Measurements from ENCODE around the gene AUH. TPM values are rescaled to one million over a fixed set of nuclear protein-coding genes. Genes with fewer than 3 reads are reported as not detected.
A peak's percentile ranks its signal among the peaks of the same experiment; 100 is the strongest.

Gene AUH
- total and polyA plus RNA-seq, 2 donors (not counting 1 experiment from before 2014, with no cell fraction given) = 5.2 to 29.1 TPM

DNA sequence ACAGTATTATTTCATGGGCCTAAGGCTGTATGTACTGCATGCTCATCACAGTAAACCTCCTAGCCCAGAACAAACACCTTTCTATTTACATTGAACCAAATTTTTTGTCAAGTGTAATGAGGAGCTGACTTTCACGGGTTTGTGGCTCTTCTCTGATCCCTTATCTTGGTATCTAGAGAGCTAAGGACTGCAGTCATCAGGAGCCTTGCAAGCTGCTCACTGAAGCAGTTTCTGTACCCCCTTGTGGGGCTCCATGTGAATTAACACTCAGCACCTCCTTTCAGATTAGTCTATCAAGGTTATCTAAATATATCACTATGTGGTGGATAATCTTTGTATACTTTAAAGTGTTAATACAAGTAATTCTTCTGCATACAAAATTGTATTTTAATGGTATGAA is 108.2 kb downstream of the AUH start:
- Mint-ChIP-seq H3K27ac (no peak overlapping the region), H3K4me3 (no peak overlapping the region), H3K27me3 (no peaks in the 10 kb centered on the region), H3K4me1 (no peaks in the 10 kb centered on the region), H3K9me3 (ENCODE audit: insufficient read depth) (no peaks in the 10 kb centered on the region)
- Histone ChIP-seq H3K79me2 (ENCODE audit: control insufficient read depth, insufficient read depth, low read length) (no peaks in the 10 kb centered on the region), H3K9ac (ENCODE audit: low read length) (no peak overlapping the region), H3K4me3 (ENCODE audit: control extremely low read depth in 1 of 5, extremely low read depth in 1 of 5, insufficient read depth in 1 of 5, low read depth in 2 of 5, low read length in 4 of 5) (no peak overlapping the region), H3K4me2 (replicated peaks; ENCODE audit: low read depth, low read length, poor library complexity, severe bottlenecking) (no peak overlapping the region), H3K27me3 (replicated peaks in 1 of 4; ENCODE audit: control extremely low read depth in 1 of 4, control insufficient read depth in 3 of 4, insufficient read depth in 4 of 4, low read length in 3 of 4) (no peaks in the 10 kb centered on the region), H2AFZ (ENCODE audit: insufficient read depth, low read depth, low read length, poor library complexity, severe bottlenecking) (no peak overlapping the region), H3K36me3 (replicated peaks in 1 of 2; ENCODE audit: control extremely low read depth in 1 of 2, control insufficient read depth in 1 of 2, extremely low read depth in 1 of 2, insufficient read depth in 2 of 2, low read length in 1 of 2) (no peaks in the 10 kb centered on the region), H3K27ac (ENCODE audit: low read length in 2 of 2) (no peak overlapping the region), H3K4me1 (ENCODE audit: control insufficient read depth in 2 of 2, insufficient read depth in 2 of 2, low read length in 2 of 2) (no peaks in the 10 kb centered on the region), H4K20me1 (ENCODE audit: control insufficient read depth, insufficient read depth, low read length, poor library complexity, severe bottlenecking) (no peaks in the 10 kb centered on the region), H3K9me3 (ENCODE audit: control extremely low read depth in 1 of 3, control insufficient read depth in 2 of 3, insufficient read depth in 1 of 3, low read length in 2 of 3) (no peaks in the 10 kb centered on the region)
- WGBS (ENCODE audit: insufficient coverage) = 20% methylated on average over 1 of the region's 1 CpG
- intact Hi-C loops (cut with micrococcal nuclease) = no loop called here
- TF ChIP-seq, protein P1, sequence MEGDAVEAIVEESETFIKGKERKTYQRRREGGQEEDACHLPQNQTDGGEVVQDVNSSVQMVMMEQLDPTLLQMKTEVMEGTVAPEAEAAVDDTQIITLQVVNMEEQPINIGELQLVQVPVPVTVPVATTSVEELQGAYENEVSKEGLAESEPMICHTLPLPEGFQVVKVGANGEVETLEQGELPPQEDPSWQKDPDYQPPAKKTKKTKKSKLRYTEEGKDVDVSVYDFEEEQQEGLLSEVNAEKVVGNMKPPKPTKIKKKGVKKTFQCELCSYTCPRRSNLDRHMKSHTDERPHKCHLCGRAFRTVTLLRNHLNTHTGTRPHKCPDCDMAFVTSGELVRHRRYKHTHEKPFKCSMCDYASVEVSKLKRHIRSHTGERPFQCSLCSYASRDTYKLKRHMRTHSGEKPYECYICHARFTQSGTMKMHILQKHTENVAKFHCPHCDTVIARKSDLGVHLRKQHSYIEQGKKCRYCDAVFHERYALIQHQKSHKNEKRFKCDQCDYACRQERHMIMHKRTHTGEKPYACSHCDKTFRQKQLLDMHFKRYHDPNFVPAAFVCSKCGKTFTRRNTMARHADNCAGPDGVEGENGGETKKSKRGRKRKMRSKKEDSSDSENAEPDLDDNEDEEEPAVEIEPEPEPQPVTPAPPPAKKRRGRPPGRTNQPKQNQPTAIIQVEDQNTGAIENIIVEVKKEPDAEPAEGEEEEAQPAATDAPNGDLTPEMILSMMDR (IDR thresholded peaks at IDR 0.05) = no peak
- TF ChIP-seq EZH2 (IDR thresholded peaks at IDR 0.05; ENCODE audit: borderline replicate concordance, insufficient read depth, low read depth, low read length, poor library complexity, severe bottlenecking) = no peak
- ChIA-PET POLR2A (no interaction called here), CTCF (interaction anchor here (1.1 to 1.6 kb wide), 2 partner anchors 11 to 338 kb away, joined by 4 to 9 read pairs; no protein-coding TSS in a partner anchor)
- DNase-seq (peak; percentile 17), ATAC-seq (ENCODE audit: low read depth) (no peak)

GRCh38 chr9:91248707-91249106 is 113.0 kb downstream of the AUH start:
- Histone ChIP-seq H3K27me3 (replicated peaks in 1 of 4; ENCODE audit: control extremely low read depth in 1 of 4, control insufficient read depth in 3 of 4, insufficient read depth in 4 of 4, low read length in 3 of 4) (no peaks in the 10 kb centered on the region), H4K20me1 (ENCODE audit: control insufficient read depth, insufficient read depth, low read length, poor library complexity, severe bottlenecking) (no peaks in the 10 kb centered on the region), H3K36me3 (replicated peaks in 1 of 2; ENCODE audit: control extremely low read depth in 1 of 2, control insufficient read depth in 1 of 2, extremely low read depth in 1 of 2, insufficient read depth in 2 of 2, low read length in 1 of 2) (no peaks in the 10 kb centered on the region), H3K27ac (ENCODE audit: low read length in 2 of 2) (no peak overlapping the region), H3K9me3 (ENCODE audit: control extremely low read depth in 1 of 3, control insufficient read depth in 2 of 3, insufficient read depth in 1 of 3, low read length in 2 of 3) (no peaks in the 10 kb centered on the region), H3K79me2 (ENCODE audit: control insufficient read depth, insufficient read depth, low read length) (no peaks in the 10 kb centered on the region), H3K9ac (ENCODE audit: low read length) (no peak overlapping the region), H2AFZ (ENCODE audit: insufficient read depth, low read depth, low read length, poor library complexity, severe bottlenecking) (no peak overlapping the region), H3K4me1 (ENCODE audit: control insufficient read depth in 2 of 2, insufficient read depth in 2 of 2, low read length in 2 of 2) (peaks cover 6 to 7% of the 10 kb centered on the region in 2 donors), H3K4me3 (ENCODE audit: control extremely low read depth in 1 of 5, extremely low read depth in 1 of 5, insufficient read depth in 1 of 5, low read depth in 2 of 5, low read length in 4 of 5) (no peak overlapping the region), H3K4me2 (replicated peaks; ENCODE audit: low read depth, low read length, poor library complexity, severe bottlenecking) (no peak overlapping the region)
- no peak overlapping the region for H3K4me3 Mint-ChIP-seq
- no peaks in the 10 kb centered on the region for H3K9me3 Mint-ChIP-seq (ENCODE audit: insufficient read depth)
- H3K27ac Mint-ChIP-seq = no peak overlapping the region
- DNase-seq (no peak), ATAC-seq (ENCODE audit: low read depth) (no peak)
- intact Hi-C loops (cut with micrococcal nuclease) = no loop called here
- CTCF ChIA-PET = no interaction called here
- TF ChIP-seq EZH2 (IDR thresholded peaks at IDR 0.05; ENCODE audit: borderline replicate concordance, insufficient read depth, low read depth, low read length, poor library complexity, severe bottlenecking) = no peak
- TF ChIP-seq, protein P1 (IDR thresholded peaks at IDR 0.05) = no peak
- peaks cover 10% of the 10 kb centered on the region for H3K4me1 Mint-ChIP-seq
- H3K27me3 Mint-ChIP-seq = no peaks in the 10 kb centered on the region
- POLR2A ChIA-PET = no interaction called here
- WGBS (ENCODE audit: insufficient coverage) = 90% methylated on average over 2 of the region's 6 CpGs

All from B cell (primary cell).